HTR-8/SVneo (cell line): ENCODE measurements around the gene PAMR1.
"Not testable (repeated sequence)": the region's sequence is repeated elsewhere in the genome, so short reads cannot be mapped to it uniquely, and the experiment has no call there.

ENCODE experiments used
- DNase-seq: peaks from one replicate; pipeline ENCODE4 v3.0.0; 2011; ENCODE audit warnings: low spot score, mixed read lengths; ENCODE audit not compliant: insufficient read length
- FAIRE-seq: peaks from 2 replicates; lab custom pipeline; 2011; peaks lifted over from hg19 to GRCh38; lab: Jason Lieb, UNC

Gene PAMR1

GRCh38 chr11:35545391-35546003, 20.1 kb upstream of the PAMR1 start:
- DNase-seq (no peak), FAIRE-seq (no peak)

GRCh38 chr11:35543481-35543880, 18.1 kb upstream of the PAMR1 start:
- DNase-seq (no peak), FAIRE-seq (no peak)

GRCh38 chr11:35541621-35542375, 16.4 kb upstream of the PAMR1 start:
- DNase-seq (no peak), FAIRE-seq (no peak)

- no peak for DNase-seq
Measured at GRCh38 chr11:35540526-35540925, 15.1 kb upstream of the PAMR1 start.

GRCh38 chr11:35539781-35540281, 14.4 kb upstream of the PAMR1 start:
- DNase-seq (no peak), FAIRE-seq (no peak)

More at GRCh38 chr11:35540526-35540925, 15.1 kb upstream of the PAMR1 start:
- FAIRE-seq: no peak

GRCh38 chr11:35539256-35539655, 13.8 kb upstream of the PAMR1 start:
- FAIRE-seq: no peak
- DNase-seq: no peak

GRCh38 chr11:35536470-35536869, 11.1 kb upstream of the PAMR1 start:
- no peak for DNase-seq
- FAIRE-seq: no peak

- FAIRE-seq (no peak), DNase-seq (no peak)
Measured at GRCh38 chr11:35531246-35531645, 5.8 kb upstream of the PAMR1 start.

- FAIRE-seq (no peak), DNase-seq (peak; percentile 56)
Measured at GRCh38 chr11:35529971-35530495, 4.6 kb upstream of the PAMR1 start.

- no peak for DNase-seq
- no peak for FAIRE-seq
Measured at GRCh38 chr11:35526370-35526792, 965 bp upstream of the PAMR1 start.

- no peak for FAIRE-seq
- no peak for DNase-seq
Measured at GRCh38 chr11:35524780-35525179, 636 bp downstream of the PAMR1 start.

- FAIRE-seq: no peak
- DNase-seq: no peak
Measured at GRCh38 chr11:35523861-35524260, 1.6 kb downstream of the PAMR1 start.

- DNase-seq: no peak
Measured at GRCh38 chr11:35523331-35523768, 2.1 kb downstream of the PAMR1 start.

GRCh38 chr11:35522091-35522490, 3.3 kb downstream of the PAMR1 start:
- not testable (repeated sequence) for DNase-seq, FAIRE-seq

More at GRCh38 chr11:35523331-35523768, 2.1 kb downstream of the PAMR1 start:
- FAIRE-seq: no peak

GRCh38 chr11:35520376-35520775, 5.0 kb downstream of the PAMR1 start:
- DNase-seq (no peak), FAIRE-seq (no peak)

- DNase-seq (no peak), FAIRE-seq (no peak)
Measured at GRCh38 chr11:35518766-35519165, 6.7 kb downstream of the PAMR1 start.

GRCh38 chr11:35517481-35517880, 7.9 kb downstream of the PAMR1 start:
- no peak for FAIRE-seq
- no peak for DNase-seq

GRCh38 chr11:35516403-35516802, 9.0 kb downstream of the PAMR1 start:
- DNase-seq (no peak), FAIRE-seq (no peak)

- DNase-seq (no peak), FAIRE-seq (peak; percentile 46)
Measured at GRCh38 chr11:35515224-35515623, 10.2 kb downstream of the PAMR1 start.

GRCh38 chr11:35514481-35514880, 10.9 kb downstream of the PAMR1 start:
- no peak for FAIRE-seq
- DNase-seq: no peak

- FAIRE-seq (peak; percentile 90), DNase-seq (peak; percentile 62)
Measured at GRCh38 chr11:35511666-35512065, 13.8 kb downstream of the PAMR1 start.
